ENCODE data around the gene BMS1.

GRCh38 chr10:42780456-42780855 lies 2.1 kb upstream of the BMS1 start:
- TF ChIP-seq CTCF (IDR thresholded peaks at IDR 0.05; ENCODE audit: extremely low read depth in 1 of 2, insufficient read depth in 1 of 2, low read depth in 1 of 2, low read length in 2 of 2) (no peak), POLR2AphosphoS5 (IDR thresholded peaks at IDR 0.05; ENCODE audit: insufficient read depth, low read depth, low read length) (no peak), EZH2 (IDR thresholded peaks at IDR 0.05; ENCODE audit: borderline replicate concordance, low read depth, low read length, severe bottlenecking) (no peak), MYC (IDR thresholded peaks at IDR 0.05; ENCODE audit: low read depth, low read length) (no peak), POLR2A (IDR thresholded peaks at IDR 0.05; ENCODE audit: low read depth, low read length) (no peak), FOS (IDR thresholded peaks at IDR 0.05; ENCODE audit: borderline replicate concordance, insufficient read depth, low read length) (no peak), MAX (IDR thresholded peaks at IDR 0.05; ENCODE audit: insufficient read depth, insufficient read length) (no peak), GATA2 (IDR thresholded peaks at IDR 0.05; ENCODE audit: insufficient read depth, insufficient read length, low read depth, low read length) (no peak)
